ENCODE measurements around the gene APOL4.
"Not testable (repeated sequence)": the region's sequence is repeated elsewhere in the genome, so short reads cannot be mapped to it uniquely, and the experiment has no call there.

The APOL4 gene, protein sequence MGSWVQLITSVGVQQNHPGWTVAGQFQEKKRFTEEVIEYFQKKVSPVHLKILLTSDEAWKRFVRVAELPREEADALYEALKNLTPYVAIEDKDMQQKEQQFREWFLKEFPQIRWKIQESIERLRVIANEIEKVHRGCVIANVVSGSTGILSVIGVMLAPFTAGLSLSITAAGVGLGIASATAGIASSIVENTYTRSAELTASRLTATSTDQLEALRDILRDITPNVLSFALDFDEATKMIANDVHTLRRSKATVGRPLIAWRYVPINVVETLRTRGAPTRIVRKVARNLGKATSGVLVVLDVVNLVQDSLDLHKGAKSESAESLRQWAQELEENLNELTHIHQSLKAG

GRCh38 chr22:36201630-36202319 is at the start of gene APOL4:
TSS of gene APOL4 (minus strand) at chr22:36201809. CDS start at chr22:36201734, 75 bp downstream.
- Histone ChIP-seq H3K4me3 (peak within 1 kb of the TSS in 3 of 7 experiments; percentile 7 to 31 (median 15)), H3K27ac (peak within 1 kb of the TSS in 18 of 21 experiments; percentile 34 to 89 (median 68))

- not testable (repeated sequence) for H3K4me3 ChIP-seq
- H3K27ac ChIP-seq = peak overlapping the region in 3 of 21 experiments; percentile 13 to 50 (median 47)
Measured at GRCh38 chr22:36250292-36250960, 48.8 kb upstream of the APOL4 start.

- Histone ChIP-seq H3K4me3 (no peak overlapping the region), H3K27ac (peak overlapping the region in 1 of 21 experiments; percentile 14)
Measured at GRCh38 chr22:36249160-36249559, 47.6 kb upstream of the APOL4 start.

GRCh38 chr22:36247955-36248354 is 46.3 kb upstream of the APOL4 start:
- Histone ChIP-seq H3K4me3 (no peak overlapping the region), H3K27ac (no peak overlapping the region)

- no peak overlapping the region for H3K4me3 ChIP-seq
- H3K27ac ChIP-seq = no peak overlapping the region
Measured at GRCh38 chr22:36246718-36247117, 45.1 kb upstream of the APOL4 start.

GRCh38 chr22:36245805-36246356 is 44.3 kb upstream of the APOL4 start:
- Histone ChIP-seq H3K4me3 (no peak overlapping the region), H3K27ac (peak overlapping the region in 1 of 21 experiments; percentile 66)

GRCh38 chr22:36244522-36245391 is 43.1 kb upstream of the APOL4 start:
- H3K27ac ChIP-seq = peak overlapping the region in 15 of 21 experiments; percentile 5 to 68 (median 50)

DNA sequence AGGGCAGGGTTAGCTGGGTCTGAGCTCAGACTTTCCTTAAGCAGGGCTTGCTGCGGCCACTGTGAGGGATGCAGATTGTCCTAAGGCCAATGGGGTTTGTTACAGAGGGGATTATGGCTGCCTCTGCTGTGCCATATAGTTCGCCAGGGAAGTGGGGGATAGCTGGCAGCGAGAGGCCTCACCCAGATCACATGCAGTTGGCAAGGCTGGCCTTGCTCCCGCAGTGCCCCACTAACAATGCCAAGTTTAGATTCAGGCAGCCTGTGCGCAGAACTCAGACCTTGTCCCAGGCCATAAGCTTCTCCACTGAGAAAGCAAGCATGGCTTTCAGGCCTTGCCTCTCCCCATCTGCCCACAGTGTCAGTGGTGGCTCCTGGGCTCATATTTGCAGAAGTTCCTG is 42.4 kb upstream of the APOL4 start:
- Histone ChIP-seq H3K27ac (peak overlapping the region in 17 of 21 experiments; percentile 5 to 68 (median 50)), H3K4me3 (no peak overlapping the region)

More at GRCh38 chr22:36244522-36245391, 43.1 kb upstream of the APOL4 start:
- no peak overlapping the region for H3K4me3 ChIP-seq

- Histone ChIP-seq H3K27ac (peak within 1 kb of the TSS; percentile 64 to 98 (median 91)), H3K4me3 (peak within 1 kb of the TSS; percentile 48 to 68 (median 57))
Measured at GRCh38 chr22:36239401-36240171, 38.0 kb upstream of the APOL4 start, which contains the start of gene APOL2. TSS of gene APOL2 (minus strand) at chr22:36239527. CDS start at chr22:36233162, 6,365 bp downstream.

GRCh38 chr22:36239150-36239400 is 37.5 kb upstream of the APOL4 start:
- Histone ChIP-seq H3K27ac (peak overlapping the region; percentile 64 to 98 (median 91)), H3K4me3 (peak overlapping the region; percentile 48 to 68 (median 57))

GRCh38 chr22:36238373-36239149 is 37.0 kb upstream of the APOL4 start:
- Histone ChIP-seq H3K4me3 (peak overlapping the region; percentile 48 to 68 (median 57)), H3K27ac (peak overlapping the region; percentile 64 to 98 (median 91))

- peak overlapping the region; percentile 48 to 68 (median 57) for H3K4me3 ChIP-seq
Measured at GRCh38 chr22:36237462-36238372, 36.1 kb upstream of the APOL4 start.

GRCh38 chr22:36236388-36237319 is 35.0 kb upstream of the APOL4 start:
- peak overlapping the region in 1 of 7 experiments; percentile 68 for H3K4me3 ChIP-seq
- peak overlapping the region in 11 of 21 experiments; percentile 2 to 98 (median 91) for H3K27ac ChIP-seq

More at GRCh38 chr22:36237462-36238372, 36.1 kb upstream of the APOL4 start:
- H3K27ac ChIP-seq = peak overlapping the region in 20 of 21 experiments; percentile 2 to 98 (median 91)

DNA sequence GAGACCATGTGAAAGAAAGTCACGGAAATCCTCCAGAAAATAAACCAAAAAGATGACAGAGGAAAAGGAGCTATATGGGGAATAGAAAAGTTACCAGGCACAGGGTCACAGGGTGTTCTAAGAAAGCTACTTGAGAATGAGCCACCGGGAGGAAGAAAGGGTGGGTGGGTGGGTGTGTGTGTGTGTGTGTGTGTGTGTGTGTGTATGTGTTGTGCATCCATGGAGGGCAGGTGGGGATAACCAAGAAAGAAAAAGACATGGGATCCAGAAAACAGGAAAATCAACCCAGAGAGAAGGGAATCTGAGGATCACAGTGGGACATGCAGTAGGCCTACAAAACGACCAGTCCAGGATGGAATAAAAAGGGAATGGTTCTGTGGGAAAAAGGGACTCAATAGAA is 34.0 kb upstream of the APOL4 start:
- Histone ChIP-seq H3K27ac (no peak overlapping the region), H3K4me3 (no peak overlapping the region)

GRCh38 chr22:36234919-36235318 is 33.3 kb upstream of the APOL4 start:
- H3K27ac ChIP-seq = peak overlapping the region in 1 of 21 experiments; percentile 10

More at GRCh38 chr22:36234919-36235318, 33.3 kb upstream of the APOL4 start:
- no peak overlapping the region for H3K4me3 ChIP-seq
